Spleen (tissue), 11 donors: ENCODE data around the gene DELE1. TPM values are rescaled to one million over a fixed set of nuclear protein-coding genes. Genes with fewer than 3 reads are reported as not detected.

ENCODE experiments used
- DNase-seq: peaks from one replicate; pipeline ENCODE4 v3.0.0-alpha.2; 2020
- H3K27ac ChIP-seq, 8 donors: fragments of 200-600 bp; sonication (generic) in 7 of 8; 1 replicate in 4 of 8; 2 replicates in 4 of 8; pipeline versions ENCODE4 v1.5.0 to v1.8.0; 2016 to 2021; ENCODE audit warnings: inconsistent platforms in 4 of 8, mild to moderate bottlenecking in 4 of 8, moderate library complexity in 1 of 8
- H3K27me3 ChIP-seq, 7 donors: fragments of 200-600 bp; sonication (generic) in 6 of 7; replicated peaks in 1 of 7; 1 replicate in 4 of 7; 2 replicates in 3 of 7; pipeline versions ENCODE4 v1.5.0 to v1.8.0; 2016 to 2021; ENCODE audit warnings: inconsistent platforms in 3 of 7, mild to moderate bottlenecking in 1 of 7
- H3K36me3 ChIP-seq, 6 donors: fragments of 200-600 bp; sonication (generic) in 5 of 6; 1 replicate in 4 of 6; 2 replicates in 2 of 6; pipeline versions ENCODE4 v1.5.0 to v1.8.0; 2016 to 2021; ENCODE audit warnings: inconsistent platforms in 2 of 6
- H3K4me1 ChIP-seq, 6 donors: fragments of 200-600 bp; sonication (generic) in 5 of 6; 1 replicate in 3 of 6; 2 replicates in 3 of 6; pipeline versions ENCODE4 v1.5.0 to v1.8.0; 2016 to 2021; ENCODE audit warnings: inconsistent platforms in 3 of 6
- H3K4me3 ChIP-seq, 8 donors: fragments of 200-600 bp; sonication (generic) in 7 of 8; 1 replicate in 4 of 8; 2 replicates in 4 of 8; pipeline versions ENCODE4 v1.5.0 to v1.8.0; 2016 to 2021; ENCODE audit warnings: inconsistent platforms in 4 of 8, mild to moderate bottlenecking in 4 of 8, moderate library complexity in 2 of 8
- H3K9me3 ChIP-seq, 8 donors: fragments of 200-600 bp; sonication (generic) in 7 of 8; 1 replicate in 4 of 8; 2 replicates in 4 of 8; pipeline versions ENCODE4 v1.5.0 to v1.8.0; 2016 to 2021; ENCODE audit warnings: inconsistent platforms in 4 of 8
- POLR2A ChIP-seq, 3 donors: fragments of 450-650 bp; IDR thresholded peaks; one replicate each; pipeline ENCODE4 v1.5.1; 2017; ENCODE audit warnings: antibody characterized with exemption in 3 of 3, mild to moderate bottlenecking in 1 of 3
- POLR2AphosphoS5 ChIP-seq, 3 donors: sonication (generic); formaldehyde crosslinking; IDR thresholded peaks; one replicate each; pipeline ENCODE4 v1.5.1; 2017; ENCODE audit warnings: antibody characterized with exemption in 3 of 3
- WGBS, 5 donors: extraction: QIAGEN DNeasy Blood & Tissue Kit in 3 of 5; methylation state at CpG; one replicate each; pipeline versions ENCODE4 v1.1.5 to v1.1.7; 2013 to 2018; 5-methylcytosine and 5-hydroxymethylcytosine counted together
- intact Hi-C: fragments of 100-400 bp; cut with DNase I; formaldehyde crosslinking; loops from one replicate; pipeline ENCODE4 v1.15.0; 2023; ENCODE audit warnings: low total_unique reads
- polyA plus RNA-seq, 3 donors: library from polyadenylated mRNA; stranded (reverse); fragments of 200-250 nt; gene quantifications; one replicate each; pipeline ENCODE4 v1.2.1, GENCODE V29; 2013
- total RNA-seq, 7 donors: library from RNA; depleted of rRNA in 3 of 7; stranded (reverse); fragments of >200 nt in 3 of 7; fragmentation: NEBNext Ultra II Directional in 4 of 7; extraction: Animal tissue kit (Norgen Biotek cat#: 25700) in 4 of 7; gene quantifications; one replicate each; pipeline versions ENCODE4 v1.1.0 to v1.2.1, GENCODE V29; 2016 to 2021
- TF ChIP-seq, protein P1 (sequence below), 11 experiments: fragments of 200-600 bp in 7 of 11; fragments of 450-650 bp in 4 of 11; sonication (generic) in 4 of 11; IDR thresholded peaks in 8 of 11; conservative IDR thresholded peaks in 3 of 11; 1 replicate in 7 of 11; 2 replicates in 4 of 11; pipeline versions ENCODE4 v1.4.0 to v1.8.0; 2016 to 2021; ENCODE audit warnings: antibody characterized with exemption in 11 of 11, inconsistent platforms in 4 of 11, mild to moderate bottlenecking in 1 of 11
- donor health status: healthy with polysubstance abuse.
- donor health status: DM: no; HTN: no; CAD: no; lungs with moderate emphysema.
- donor health status: DM: no; HTN: no; CAD: no.
- donor health status: Bipolar disorder and iron deficiency.
- donor health status: healthy.
- donor health status: DM: no; HTN: no; CAD: no.
- donor health status: DM: yes; HTN: yes; CAD: no.

Gene DELE1
- total and polyA plus RNA-seq, 10 donors = 36.1 to 194 (median 130) TPM

DNA sequence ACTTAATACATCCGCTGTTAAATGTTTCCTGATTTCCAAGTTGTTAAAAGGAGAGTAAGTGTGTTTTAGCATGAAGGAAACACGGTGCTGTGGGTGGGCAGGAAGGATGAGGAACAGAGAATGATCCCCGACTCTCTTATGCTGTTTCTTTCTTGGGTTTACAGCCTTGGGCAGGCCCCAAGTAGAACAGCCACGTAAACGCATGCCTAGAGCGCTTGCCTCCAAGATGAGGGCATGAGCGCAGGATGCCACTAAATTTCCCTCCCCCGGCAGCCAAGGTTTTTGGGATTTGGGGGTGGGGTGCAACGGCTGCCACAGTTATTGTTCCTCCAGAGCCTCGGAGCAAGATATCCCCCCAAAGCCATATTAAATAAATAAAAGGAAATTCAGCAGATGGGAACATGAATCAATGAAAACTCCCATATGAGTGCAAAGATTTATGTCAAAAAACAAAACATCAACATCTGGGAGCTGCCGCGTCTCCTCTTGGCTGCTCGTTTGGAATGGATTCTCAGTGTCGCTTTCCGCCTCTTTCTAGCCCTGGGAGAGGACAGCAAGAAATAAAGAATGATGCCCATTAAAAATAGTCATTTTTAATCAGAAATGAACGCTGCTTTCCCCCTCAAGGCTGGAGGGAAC lies 10.0 kb upstream of the DELE1 start:
- WGBS, 5 donors = 15 to 27% (median 20%) methylated on average over 16 of the region's 16 CpGs
- intact Hi-C loops = no loop called here
- no peaks in the 10 kb centered on the region for H3K9me3 ChIP-seq
- H3K4me3 ChIP-seq = peak overlapping the region; percentile 18 to 69 (median 31)
- peaks cover 0 to 30% (median 0%) of the 10 kb centered on the region in 7 donors for H3K27me3 ChIP-seq
- TF ChIP-seq, protein P1, sequence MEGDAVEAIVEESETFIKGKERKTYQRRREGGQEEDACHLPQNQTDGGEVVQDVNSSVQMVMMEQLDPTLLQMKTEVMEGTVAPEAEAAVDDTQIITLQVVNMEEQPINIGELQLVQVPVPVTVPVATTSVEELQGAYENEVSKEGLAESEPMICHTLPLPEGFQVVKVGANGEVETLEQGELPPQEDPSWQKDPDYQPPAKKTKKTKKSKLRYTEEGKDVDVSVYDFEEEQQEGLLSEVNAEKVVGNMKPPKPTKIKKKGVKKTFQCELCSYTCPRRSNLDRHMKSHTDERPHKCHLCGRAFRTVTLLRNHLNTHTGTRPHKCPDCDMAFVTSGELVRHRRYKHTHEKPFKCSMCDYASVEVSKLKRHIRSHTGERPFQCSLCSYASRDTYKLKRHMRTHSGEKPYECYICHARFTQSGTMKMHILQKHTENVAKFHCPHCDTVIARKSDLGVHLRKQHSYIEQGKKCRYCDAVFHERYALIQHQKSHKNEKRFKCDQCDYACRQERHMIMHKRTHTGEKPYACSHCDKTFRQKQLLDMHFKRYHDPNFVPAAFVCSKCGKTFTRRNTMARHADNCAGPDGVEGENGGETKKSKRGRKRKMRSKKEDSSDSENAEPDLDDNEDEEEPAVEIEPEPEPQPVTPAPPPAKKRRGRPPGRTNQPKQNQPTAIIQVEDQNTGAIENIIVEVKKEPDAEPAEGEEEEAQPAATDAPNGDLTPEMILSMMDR (IDR thresholded peaks at IDR 0.05 in 8 of 11, conservative IDR thresholded peaks at IDR 0.05 in 3 of 11) = no peak
- TF ChIP-seq POLR2AphosphoS5 (IDR thresholded peaks at IDR 0.05) = no peak
- TF ChIP-seq POLR2A (IDR thresholded peaks at IDR 0.05) = no peak
- no peak for DNase-seq
- H3K36me3 ChIP-seq = no peaks in the 10 kb centered on the region
- peaks cover 8 to 32% (median 19%) of the 10 kb centered on the region in 6 donors for H3K4me1 ChIP-seq
- H3K27ac ChIP-seq = peak overlapping the region in 3 of 8 donors; percentile 1 to 50 (median 44)

- peak overlapping the region; percentile 18 to 69 (median 31) for H3K4me3 ChIP-seq
- H3K9me3 ChIP-seq = no peaks in the 10 kb centered on the region
- WGBS, 5 donors = 7% methylated on average over 28 to 40 of the region's 40 CpGs
- H3K27me3 ChIP-seq = peaks cover 0 to 30% (median 0%) of the 10 kb centered on the region in 7 donors
- no peaks in the 10 kb centered on the region for H3K36me3 ChIP-seq
- intact Hi-C loops = no loop called here
- peak overlapping the region in 3 of 8 donors; percentile 1 to 50 (median 44) for H3K27ac ChIP-seq
- TF ChIP-seq, protein P1 (IDR thresholded peaks at IDR 0.05 in 8 of 11, conservative IDR thresholded peaks at IDR 0.05 in 3 of 11) = peak in 7 of 11 experiments; percentile 18 to 54 (median 35)
- TF ChIP-seq POLR2AphosphoS5 (IDR thresholded peaks at IDR 0.05) (peak in 2 of 3 donors; percentile 66 to 71), POLR2A (IDR thresholded peaks at IDR 0.05) (no peak)
- H3K4me1 ChIP-seq = peaks cover 8 to 32% (median 19%) of the 10 kb centered on the region in 6 donors
- peak; percentile 93 for DNase-seq
Measured at GRCh38 chr5:141914199-141914743, 9.4 kb upstream of the DELE1 start.

GRCh38 chr5:141914797-141915196 lies 8.9 kb upstream of the DELE1 start:
- peaks cover 0 to 30% (median 0%) of the 10 kb centered on the region in 7 donors for H3K27me3 ChIP-seq
- intact Hi-C loops = no loop called here
- H3K4me1 ChIP-seq = peaks cover 8 to 32% (median 19%) of the 10 kb centered on the region in 6 donors

More at GRCh38 chr5:141914797-141915196, 8.9 kb upstream of the DELE1 start:
- Histone ChIP-seq H3K4me3 (no peak overlapping the region), H3K9me3 (no peaks in the 10 kb centered on the region), H3K36me3 (no peaks in the 10 kb centered on the region), H3K27ac (peak overlapping the region in 1 of 8 donors; percentile 44)
- TF ChIP-seq, protein P1 (IDR thresholded peaks at IDR 0.05 in 8 of 11, conservative IDR thresholded peaks at IDR 0.05 in 3 of 11) = no peak
- no peak for TF ChIP-seq POLR2AphosphoS5 (IDR thresholded peaks at IDR 0.05)
- TF ChIP-seq POLR2A (IDR thresholded peaks at IDR 0.05) = no peak
- no peak for DNase-seq
- 82 to 95% (median 94%) methylated on average over 3 of the region's 3 CpGs for WGBS, 5 donors
